Endothelial cell (in vitro differentiated cells): Measurements from ENCODE around the gene CTNNB1. TPM values are rescaled to one million over a fixed set of nuclear protein-coding genes. Genes with fewer than 3 reads are reported as not detected.

Source experiments
- DNase-seq: peaks from one replicate; pipeline ENCODE4 v3.0.0; 2021; ENCODE audit warnings: low spot score
- H3K27ac Mint-ChIP-seq: one replicate; pipeline ENCODE4 v1.8.0; 2021; ENCODE audit warnings: mixed read lengths, inconsistent platforms; ENCODE audit not compliant: unreplicated experiment
- H3K27me3 Mint-ChIP-seq: one replicate; pipeline ENCODE4 v1.8.0; 2021; ENCODE audit warnings: mild to moderate bottlenecking, moderate library complexity, mixed read lengths, inconsistent platforms; ENCODE audit not compliant: unreplicated experiment
- H3K36me3 Mint-ChIP-seq: one replicate; pipeline ENCODE4 v1.8.0; 2021; ENCODE audit warnings: mild to moderate bottlenecking, low read depth, mixed read lengths, inconsistent platforms; ENCODE audit not compliant: unreplicated experiment
- H3K4me1 Mint-ChIP-seq: one replicate; pipeline ENCODE4 v1.8.0; 2021; ENCODE audit warnings: mild to moderate bottlenecking, mixed read lengths, inconsistent platforms; ENCODE audit not compliant: unreplicated experiment
- H3K4me3 Mint-ChIP-seq: one replicate; pipeline ENCODE4 v1.8.0; 2021; ENCODE audit warnings: mild to moderate bottlenecking, mixed read lengths, inconsistent platforms; ENCODE audit not compliant: unreplicated experiment
- H3K9me3 Mint-ChIP-seq: one replicate; pipeline ENCODE4 v1.8.0; 2021; ENCODE audit warnings: mixed read lengths, inconsistent platforms; ENCODE audit not compliant: unreplicated experiment
- total RNA-seq: library from RNA; stranded (reverse); fragmentation: NEBNext Ultra II Directional; extraction: Animal tissue kit (Norgen Biotek cat#: 25700); gene quantifications from one replicate; pipeline ENCODE4 v1.2.1, GENCODE V29; 2021; ENCODE audit not compliant: unreplicated experiment
- TF ChIP-seq, protein P1 (sequence below): fragments of 200-600 bp; sonication (generic); IDR thresholded peaks from one replicate; pipeline ENCODE4 v1.5.0; 2021; ENCODE audit warnings: antibody characterized with exemption; ENCODE audit not compliant: unreplicated experiment

Gene CTNNB1
- total RNA-seq, 1 donor from 2014 or later = 1,051 TPM

DNA sequence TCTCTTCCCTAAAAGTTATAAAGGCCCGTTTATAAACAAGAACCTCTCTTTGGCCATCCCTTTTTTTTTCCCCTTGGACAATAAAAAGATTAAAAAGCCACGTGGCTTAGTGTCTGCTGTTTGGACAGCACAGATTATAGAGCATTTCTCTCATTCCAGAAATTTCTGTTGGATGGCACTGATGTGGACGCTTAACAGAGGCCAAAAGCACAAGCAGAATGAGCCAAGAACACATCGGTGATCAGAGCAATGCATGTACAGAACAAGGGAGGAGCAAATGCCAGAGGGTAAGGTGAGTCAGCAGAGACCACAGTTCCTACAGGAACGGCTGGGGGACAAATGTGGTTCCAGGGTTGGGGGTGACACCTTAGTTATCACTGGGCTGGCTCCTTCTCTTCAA lies 30.3 kb upstream of the CTNNB1 start:
- no peak for DNase-seq
- peaks cover 65% of the 10 kb centered on the region for H3K4me1 Mint-ChIP-seq
- H3K9me3 Mint-ChIP-seq = no peaks in the 10 kb centered on the region
- no peaks in the 10 kb centered on the region for H3K36me3 Mint-ChIP-seq
- no peak overlapping the region for H3K27ac Mint-ChIP-seq
- H3K4me3 Mint-ChIP-seq = no peak overlapping the region
- H3K27me3 Mint-ChIP-seq = peaks cover 6% of the 10 kb centered on the region
- TF ChIP-seq, protein P1, sequence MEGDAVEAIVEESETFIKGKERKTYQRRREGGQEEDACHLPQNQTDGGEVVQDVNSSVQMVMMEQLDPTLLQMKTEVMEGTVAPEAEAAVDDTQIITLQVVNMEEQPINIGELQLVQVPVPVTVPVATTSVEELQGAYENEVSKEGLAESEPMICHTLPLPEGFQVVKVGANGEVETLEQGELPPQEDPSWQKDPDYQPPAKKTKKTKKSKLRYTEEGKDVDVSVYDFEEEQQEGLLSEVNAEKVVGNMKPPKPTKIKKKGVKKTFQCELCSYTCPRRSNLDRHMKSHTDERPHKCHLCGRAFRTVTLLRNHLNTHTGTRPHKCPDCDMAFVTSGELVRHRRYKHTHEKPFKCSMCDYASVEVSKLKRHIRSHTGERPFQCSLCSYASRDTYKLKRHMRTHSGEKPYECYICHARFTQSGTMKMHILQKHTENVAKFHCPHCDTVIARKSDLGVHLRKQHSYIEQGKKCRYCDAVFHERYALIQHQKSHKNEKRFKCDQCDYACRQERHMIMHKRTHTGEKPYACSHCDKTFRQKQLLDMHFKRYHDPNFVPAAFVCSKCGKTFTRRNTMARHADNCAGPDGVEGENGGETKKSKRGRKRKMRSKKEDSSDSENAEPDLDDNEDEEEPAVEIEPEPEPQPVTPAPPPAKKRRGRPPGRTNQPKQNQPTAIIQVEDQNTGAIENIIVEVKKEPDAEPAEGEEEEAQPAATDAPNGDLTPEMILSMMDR = no peak

DNA sequence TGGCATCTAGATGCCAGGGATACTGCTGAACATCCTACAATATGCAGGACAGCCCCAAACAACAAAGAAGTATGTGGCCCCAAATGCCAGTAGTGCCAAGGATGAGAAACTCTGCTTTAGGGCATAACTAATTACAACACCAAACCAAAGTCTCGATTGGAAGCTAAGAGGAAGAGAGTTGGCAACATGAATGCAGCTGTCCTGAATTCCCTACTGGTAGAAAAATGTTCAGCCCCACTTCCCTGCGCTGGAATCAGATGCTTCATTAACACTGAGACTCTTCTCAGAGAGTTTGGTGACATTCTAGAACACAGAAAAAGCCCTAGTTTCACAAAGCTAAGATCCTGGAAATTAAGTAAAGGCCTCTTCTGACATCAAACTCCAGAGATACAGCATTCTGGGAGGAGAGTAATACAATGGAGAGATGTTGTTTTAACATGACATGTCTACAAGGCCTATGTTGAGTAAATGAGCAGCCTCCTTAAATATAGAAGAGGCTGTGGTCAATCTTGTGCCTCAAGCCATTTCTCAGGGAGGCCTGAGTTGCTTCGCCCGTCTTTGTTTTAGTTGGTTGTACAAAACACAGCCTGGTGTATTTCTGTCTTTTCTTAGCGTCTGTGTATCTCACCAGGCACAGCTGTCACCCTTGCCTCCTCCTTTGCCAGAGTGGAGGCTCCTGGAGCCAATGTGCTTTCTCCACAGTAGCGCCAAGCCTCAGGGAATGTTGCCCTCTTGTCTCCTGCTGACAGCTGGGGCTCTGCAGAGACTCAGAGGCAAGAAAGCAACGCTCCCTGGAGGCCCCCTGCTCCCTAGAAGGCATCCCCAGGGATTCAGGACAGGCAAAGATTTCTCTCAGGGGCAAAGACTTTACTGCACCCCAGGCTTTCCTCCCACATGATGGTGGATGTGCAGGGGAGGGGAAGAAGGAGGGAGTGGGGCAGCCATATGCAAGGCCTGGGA lies 25.1 kb upstream of the CTNNB1 start:
- DNase-seq = no peak
- no peak overlapping the region for H3K4me3 Mint-ChIP-seq
- H3K27me3 Mint-ChIP-seq = peaks cover 3% of the 10 kb centered on the region
- H3K27ac Mint-ChIP-seq = no peak overlapping the region
- TF ChIP-seq, protein P1 = no peak
- H3K36me3 Mint-ChIP-seq = no peaks in the 10 kb centered on the region
- H3K4me1 Mint-ChIP-seq = peaks cover 38% of the 10 kb centered on the region
- H3K9me3 Mint-ChIP-seq = no peaks in the 10 kb centered on the region

DNA sequence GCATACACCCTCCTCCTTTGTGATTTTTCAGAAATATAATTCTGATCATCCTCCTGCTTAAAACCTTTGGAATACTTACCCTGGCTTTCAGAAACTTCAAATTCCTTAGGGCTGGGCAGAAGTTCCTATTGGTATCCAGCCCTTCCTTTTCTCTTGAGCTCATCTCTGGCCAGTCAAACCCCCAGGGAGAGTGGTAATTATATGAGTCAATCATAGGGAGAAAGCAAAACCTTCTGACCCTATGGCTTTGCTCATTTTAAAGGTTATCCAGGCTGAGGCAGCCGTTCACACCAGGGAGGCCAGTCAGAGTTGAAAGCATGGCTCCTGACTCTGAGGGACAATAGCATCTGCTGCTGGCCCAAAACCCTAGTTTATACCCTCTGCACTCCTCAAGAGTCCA lies 23.9 kb upstream of the CTNNB1 start:
- no peaks in the 10 kb centered on the region for H3K36me3 Mint-ChIP-seq
- no peak for DNase-seq
- peaks cover 6% of the 10 kb centered on the region for H3K27me3 Mint-ChIP-seq
- TF ChIP-seq, protein P1 = no peak
- H3K9me3 Mint-ChIP-seq = no peaks in the 10 kb centered on the region
- no peak overlapping the region for H3K4me3 Mint-ChIP-seq
- no peak overlapping the region for H3K27ac Mint-ChIP-seq
- peaks cover 38% of the 10 kb centered on the region for H3K4me1 Mint-ChIP-seq

DNA sequence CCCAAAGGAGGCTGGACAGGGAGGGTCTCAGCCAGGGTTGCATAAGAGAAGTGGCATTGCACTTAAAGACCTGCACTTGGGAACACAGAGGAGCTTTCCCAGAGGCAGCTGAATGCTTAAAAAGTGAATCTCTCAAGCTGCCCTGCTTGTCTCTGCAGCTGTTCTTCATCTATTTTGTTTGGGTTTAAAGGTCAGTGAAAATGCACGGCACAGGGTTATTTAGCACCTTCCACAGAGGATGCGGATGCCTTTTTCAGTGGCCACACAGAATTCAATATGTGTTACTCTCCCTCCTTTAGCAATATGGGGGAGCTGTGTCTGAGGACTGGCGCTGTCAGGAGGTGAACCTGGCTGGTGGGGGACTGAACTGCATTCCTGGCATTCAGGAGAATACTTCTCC lies 22.7 kb upstream of the CTNNB1 start:
- H3K36me3 Mint-ChIP-seq = no peaks in the 10 kb centered on the region
- no peak for DNase-seq
- H3K27ac Mint-ChIP-seq = no peak overlapping the region
- TF ChIP-seq, protein P1 = no peak
- peaks cover 37% of the 10 kb centered on the region for H3K4me1 Mint-ChIP-seq
- no peaks in the 10 kb centered on the region for H3K9me3 Mint-ChIP-seq
- H3K4me3 Mint-ChIP-seq = no peak overlapping the region
- H3K27me3 Mint-ChIP-seq = peaks cover 4% of the 10 kb centered on the region

DNA sequence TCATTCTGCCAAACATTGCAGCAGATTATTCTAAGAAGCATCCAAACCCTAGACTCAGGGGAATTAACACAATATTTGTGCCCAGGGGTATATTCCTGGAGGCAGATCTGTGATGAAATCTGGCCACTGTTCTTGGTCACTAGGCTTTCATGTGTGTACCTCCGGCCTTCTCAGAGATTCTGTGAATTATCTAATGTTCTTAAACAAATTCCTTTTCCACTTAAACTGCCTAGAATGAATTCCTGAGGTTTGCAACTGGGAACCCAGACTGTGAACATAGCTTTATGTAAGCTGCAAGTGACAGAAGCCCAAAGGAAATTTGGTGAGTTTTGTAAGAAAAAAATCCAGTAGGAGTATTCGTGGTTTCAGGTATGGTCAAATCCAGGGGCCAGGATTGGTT lies 20.7 kb upstream of the CTNNB1 start:
- peaks cover 25% of the 10 kb centered on the region for H3K4me1 Mint-ChIP-seq

More for the DNA sequence above, 20.7 kb upstream of the CTNNB1 start:
- TF ChIP-seq, protein P1 = no peak
- no peaks in the 10 kb centered on the region for H3K36me3 Mint-ChIP-seq
- H3K27me3 Mint-ChIP-seq = peaks cover 6% of the 10 kb centered on the region
- H3K27ac Mint-ChIP-seq = no peak overlapping the region
- H3K9me3 Mint-ChIP-seq = no peaks in the 10 kb centered on the region
- DNase-seq = no peak
- no peak overlapping the region for H3K4me3 Mint-ChIP-seq
